H1 (cell line): ENCODE data around the gene TLK1. TPM values are rescaled to one million over a fixed set of nuclear protein-coding genes. Genes with fewer than 3 reads are reported as not detected.

ENCODE experiments used
- CTCF ChIA-PET: fragments of 300-600 bp; sonication (Branson Sonifier 250); formaldehyde crosslinking; loops from one replicate; lab custom pipeline; 2021; ENCODE audit not compliant: partially characterized antibody; lab: Charles Lee
- POLR2A ChIA-PET: fragments of 300-600 bp; sonication (Branson Sonifier 250); formaldehyde crosslinking; loops from one replicate; lab custom pipeline; 2021; ENCODE audit warnings: inconsistent platforms; ENCODE audit not compliant: partially characterized antibody; lab: Charles Lee
- DNase-seq, 2 experiments: peaks; one replicate each; pipeline versions ENCODE4 v3.0.0 to v3.0.0-alpha.2; 2010 to 2022; ENCODE audit warnings: low spot score in 2 of 2, low read depth in 1 of 2, mixed read lengths in 1 of 2
- FAIRE-seq: peaks from 2 replicates; lab custom pipeline; 2011; peaks lifted over from hg19 to GRCh38; lab: Jason Lieb, UNC
- H2AFZ ChIP-seq: 2 replicates; pipeline ENCODE4 v1.8.1; 2012; ENCODE audit warnings: low read length, inconsistent platforms
- H2AK5ac ChIP-seq: 2 replicates; pipeline ENCODE4 v1.6.1; 2013; ENCODE audit warnings: low read depth, low read length
- H2BK120ac ChIP-seq: replicated peaks from 2 replicates; pipeline ENCODE3; 2013; ENCODE audit warnings: low read depth, low read length, inconsistent platforms
- H2BK12ac ChIP-seq: 2 replicates; pipeline ENCODE4 v1.6.1; 2013; ENCODE audit warnings: low read depth, low read length
- H2BK15ac ChIP-seq: 2 replicates; pipeline ENCODE4 v1.6.1; 2013; ENCODE audit warnings: low read length
- H2BK20ac ChIP-seq: 2 replicates; pipeline ENCODE4 v1.6.1; 2013; ENCODE audit warnings: low read length
- H2BK5ac ChIP-seq: 2 replicates; pipeline ENCODE4 v1.6.1; 2013; ENCODE audit warnings: low read depth, low read length
- H3K14ac ChIP-seq: 2 replicates; pipeline ENCODE4 v1.6.1; 2013; ENCODE audit warnings: inconsistent platforms; ENCODE audit not compliant: insufficient read length
- H3K18ac ChIP-seq: 2 replicates; pipeline ENCODE4 v1.6.1; 2013; ENCODE audit warnings: low read length; ENCODE audit errors: extremely low read depth
- H3K23ac ChIP-seq: 2 replicates; pipeline ENCODE4 v1.6.1; 2013; ENCODE audit warnings: inconsistent platforms; ENCODE audit not compliant: insufficient read length
- H3K23me2 ChIP-seq: 2 replicates; pipeline ENCODE4 v1.6.1; 2013; ENCODE audit warnings: low read depth, low read length
- H3K27ac ChIP-seq: 2 replicates; pipeline ENCODE4 v1.6.1; 2011; ENCODE audit warnings: low read depth, low read length, inconsistent platforms
- H3K27me3 ChIP-seq, 4 experiments: replicated peaks in 1 of 4; 1 replicate in 1 of 4; 2 replicates in 3 of 4; pipeline versions ENCODE4 v1.6.1 to v1.8.1; 2011 to 2013; ENCODE audit warnings: low read length in 3 of 4, mild to moderate bottlenecking in 3 of 4, inconsistent platforms in 2 of 4, mixed read lengths in 2 of 4, moderate library complexity in 1 of 4; ENCODE audit not compliant: control insufficient read depth in 3 of 4, insufficient read depth in 3 of 4; ENCODE audit errors: extremely low read depth in 1 of 4
- H3K36me3 ChIP-seq, 4 experiments: 2 replicates each; pipeline versions ENCODE4 v1.6.1 to v1.8.1; 2011 to 2013; ENCODE audit warnings: mild to moderate bottlenecking in 4 of 4, low read length in 3 of 4, moderate library complexity in 2 of 4, control low read depth in 1 of 4, inconsistent platforms in 1 of 4; ENCODE audit not compliant: insufficient read depth in 4 of 4, control insufficient read depth in 2 of 4
- H3K4ac ChIP-seq: replicated peaks from 2 replicates; pipeline ENCODE3; 2013; ENCODE audit warnings: low read length, low read depth, mixed read lengths, inconsistent platforms; ENCODE audit not compliant: insufficient read length
- H3K4me1 ChIP-seq, 4 experiments: replicated peaks in 1 of 4; 1 replicate in 1 of 4; 2 replicates in 3 of 4; pipeline versions ENCODE4 v1.6.1 to v1.8.1; 2011 to 2013; ENCODE audit warnings: low read length in 3 of 4, inconsistent platforms in 2 of 4, mixed read lengths in 1 of 4; ENCODE audit not compliant: insufficient read depth in 4 of 4, control insufficient read depth in 3 of 4
- H3K4me2 ChIP-seq, 2 experiments: 2 replicates each; pipeline versions ENCODE4 v1.6.1 to v1.8.1; 2011 to 2013; ENCODE audit warnings: low read depth in 2 of 2, low read length in 2 of 2, control low read depth in 1 of 2, inconsistent platforms in 1 of 2, mild to moderate bottlenecking in 1 of 2; ENCODE audit not compliant: insufficient read depth in 1 of 2
- H3K4me3 ChIP-seq, 4 experiments: fragments of 200-600, 300-600 bp in 1 of 4; sonication (generic), shearing (Covaris generic), sonication (Bioruptor Twin) in 1 of 4; 2 replicates each; pipeline versions ENCODE4 v1.5.1 to v1.8.1; 2011 to 2016; ENCODE audit warnings: low read length in 4 of 4, low read depth in 3 of 4, control low read depth in 2 of 4, inconsistent platforms in 2 of 4, mild to moderate bottlenecking in 2 of 4, mixed read lengths in 1 of 4, moderate library complexity in 1 of 4; ENCODE audit not compliant: insufficient read depth in 2 of 4; ENCODE audit errors: extremely low read depth in 1 of 4
- H3K56ac ChIP-seq: replicated peaks from 2 replicates; pipeline ENCODE3; 2013; ENCODE audit warnings: low read depth, mild to moderate bottlenecking, mixed read lengths, low read length, inconsistent platforms; ENCODE audit not compliant: insufficient read length
- H3K79me1 ChIP-seq: 2 replicates; pipeline ENCODE4 v1.6.1; 2013; ENCODE audit warnings: low read depth, low read length, control low read depth
- H3K79me2 ChIP-seq, 2 experiments: 2 replicates each; pipeline versions ENCODE4 v1.6.1 to v1.8.1; 2012 to 2013; ENCODE audit warnings: low read length in 2 of 2, mild to moderate bottlenecking in 2 of 2, inconsistent platforms in 1 of 2; ENCODE audit not compliant: insufficient read depth in 2 of 2, control insufficient read depth in 1 of 2
- H3K9ac ChIP-seq, 4 experiments: replicated peaks in 1 of 4; 1 replicate in 1 of 4; 2 replicates in 3 of 4; pipeline versions ENCODE4 v1.6.1 to v1.8.1; 2011 to 2013; ENCODE audit warnings: low read depth in 3 of 4, low read length in 3 of 4, control low read depth in 2 of 4, mild to moderate bottlenecking in 2 of 4, moderate library complexity in 2 of 4, inconsistent platforms in 1 of 4; ENCODE audit errors: extremely low read depth in 1 of 4
- H3K9me3 ChIP-seq, 2 experiments: 2 replicates each; pipeline versions ENCODE4 v1.6.1 to v1.8.1; 2012 to 2013; ENCODE audit warnings: mild to moderate bottlenecking in 2 of 2, moderate library complexity in 2 of 2, control low read depth in 1 of 2, inconsistent platforms in 1 of 2, low read depth in 1 of 2, low read length in 1 of 2, mixed read lengths in 1 of 2; ENCODE audit not compliant: insufficient read depth in 2 of 2
- H4K20me1 ChIP-seq, 2 experiments: replicated peaks in 1 of 2; 2 replicates each; pipeline versions ENCODE3 to v1.8.1; 2011 to 2013; ENCODE audit warnings: inconsistent platforms in 2 of 2, low read length in 2 of 2, mild to moderate bottlenecking in 1 of 2; ENCODE audit not compliant: insufficient read depth in 2 of 2, control insufficient read depth in 1 of 2
- H4K5ac ChIP-seq: 2 replicates; pipeline ENCODE4 v1.6.1; 2013; ENCODE audit warnings: low read length, low read depth, mixed read lengths, inconsistent platforms; ENCODE audit not compliant: insufficient read length
- H4K8ac ChIP-seq: 2 replicates; pipeline ENCODE4 v1.8.0; 2013; ENCODE audit warnings: mild to moderate bottlenecking, moderate library complexity, low read length, inconsistent platforms; ENCODE audit not compliant: insufficient read depth; ENCODE audit errors: extremely low read depth
- H4K91ac ChIP-seq: replicated peaks from 2 replicates; pipeline ENCODE3; 2013; ENCODE audit warnings: low read length, mixed read lengths, inconsistent platforms; ENCODE audit not compliant: insufficient read length
- BCL11A ChIP-seq, 2 experiments: IDR thresholded peaks; one replicate each; pipeline ENCODE4 v1.6.1; 2011; ENCODE audit warnings: low read depth in 2 of 2, low read length in 2 of 2, mild to moderate bottlenecking in 2 of 2
- FOSL1 ChIP-seq: IDR thresholded peaks from 2 replicates; pipeline ENCODE4 v1.6.1; 2011; ENCODE audit warnings: mild to moderate bottlenecking, low read depth, low read length, moderate library complexity; ENCODE audit not compliant: insufficient read depth
- GTF2F1 ChIP-seq: IDR thresholded peaks from 2 replicates; pipeline ENCODE4 v1.6.1; 2012; ENCODE audit warnings: low read depth, low read length, improper control_type of control experiment, borderline replicate concordance
- KDM1A ChIP-seq: fragments of 200-600, 300-600 bp; sonication (generic); IDR thresholded peaks from 2 replicates; pipeline ENCODE4 v1.7.1; 2016; ENCODE audit warnings: mild to moderate bottlenecking, low read length, borderline replicate concordance
- MAFK ChIP-seq: IDR thresholded peaks from 2 replicates; pipeline ENCODE4 v1.6.1; 2012; ENCODE audit warnings: low read depth, mild to moderate bottlenecking, improper control_type of control experiment, low read length
- NRF1 ChIP-seq: IDR thresholded peaks from 2 replicates; pipeline ENCODE4 v1.6.1; 2011; ENCODE audit warnings: mild to moderate bottlenecking, low read depth, low read length, improper control_type of control experiment
- SP2 ChIP-seq: IDR thresholded peaks from 2 replicates; pipeline ENCODE4 v1.6.1; 2012; ENCODE audit warnings: mild to moderate bottlenecking, low read length, inconsistent platforms
- TEAD4 ChIP-seq: IDR thresholded peaks from 2 replicates; pipeline ENCODE4 v1.6.1; 2012; ENCODE audit warnings: low read depth, low read length, inconsistent platforms, mixed read lengths
- ZNF274 ChIP-seq: IDR thresholded peaks from 2 replicates; pipeline ENCODE4 v1.7.0; 2012; ENCODE audit warnings: low read length, borderline replicate concordance; ENCODE audit errors: extremely low read depth
- WGBS, 2 experiments: shearing (Covaris generic) in 1 of 2; methylation state at CpG; one replicate each; pipeline versions ENCODE4 v1.1.6 to v1.1.7; 2013 to 2015; ENCODE audit warnings: low lambda C conversion rate in 2 of 2, mixed read lengths in 2 of 2, inconsistent platforms in 1 of 2, low coverage in 1 of 2, missing lambda C conversion rate in 1 of 2; ENCODE audit not compliant: insufficient replicate concordance in 2 of 2, insufficient coverage in 1 of 2, insufficient read length in 1 of 2; ENCODE audit errors: extremely low coverage in 1 of 2, missing lambda C conversion rate in 1 of 2; 5-methylcytosine and 5-hydroxymethylcytosine counted together
- polyA plus RNA-seq, 7 experiments: library from polyadenylated mRNA; depleted of rRNA in 3 of 7; stranded (reverse) in 5 of 7; unstranded in 2 of 7; fragments of >200 nt in 5 of 7; fragments of 200-250 nt in 2 of 7; gene quantifications; 1 replicate in 5 of 7; 2 replicates in 1 of 7; 4 replicates in 1 of 7; pipeline versions ENCODE4 v1.2.1 to v1.2.3, GENCODE V29; 2011 to 2013; ENCODE audit warnings: missing spikeins in 2 of 7, mixed read lengths in 2 of 7
- total RNA-seq: library from RNA; stranded (reverse); fragmentation: NEBNext Ultra II Directional; extraction: Animal tissue kit (Norgen Biotek cat#: 25700); gene quantifications from 2 replicates; pipeline ENCODE4 v1.2.1, GENCODE V29; 2021

Gene TLK1
- total and polyA plus RNA-seq, 2 of the 8 experiments (the other 6 are each of a cell fraction or from before 2014, with no cell fraction given), result 11.2 to 102 TPM

DNA sequence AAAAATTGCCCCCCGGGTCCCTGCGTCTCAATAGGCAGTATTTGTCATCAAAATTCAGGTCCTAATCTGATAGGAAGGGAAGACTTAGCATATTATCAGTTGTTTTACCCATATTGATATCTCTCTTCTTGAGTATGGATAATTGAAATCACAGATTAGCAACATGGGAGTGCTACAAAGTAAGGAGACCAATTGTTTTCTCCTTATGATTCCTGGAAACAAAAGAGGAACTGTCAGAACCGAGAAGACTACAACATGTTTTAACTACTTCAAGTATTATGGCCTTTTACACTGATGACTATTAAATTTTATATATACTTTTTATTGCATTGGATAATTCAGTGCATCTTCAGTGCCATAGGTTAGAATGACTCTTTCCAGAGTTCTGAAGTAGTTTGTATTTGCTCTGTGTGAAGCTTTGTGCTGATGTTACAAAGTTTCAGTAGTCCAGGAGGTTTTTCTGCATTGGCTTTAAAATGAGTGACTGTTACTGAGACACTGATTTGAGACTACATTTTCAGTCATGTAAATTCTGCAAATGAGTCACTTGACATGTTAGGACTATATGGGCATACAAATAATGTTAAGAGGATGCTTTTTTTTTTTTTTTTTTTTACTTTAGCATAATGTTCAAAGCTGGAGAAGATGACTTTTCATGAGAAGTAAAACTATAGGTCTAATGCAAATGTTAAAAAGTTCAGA lies 19.7 kb upstream of the TLK1 start:
- no peak overlapping the region for H3K4me3 ChIP-seq
- WGBS, 2 experiments, result 94% methylated on average over 3 of the region's 3 CpGs; no CpG with 5 or more reads in 1 of the 2 experiments
- no peak overlapping the region for H3K27ac ChIP-seq
- TF ChIP-seq BCL11A (IDR thresholded peaks at IDR 0.05; ENCODE audit: low read depth in 2 of 2, low read length in 2 of 2) (no peak), SP2 (no peak), ZNF274 (no peak), KDM1A (no peak), TEAD4 (no peak), FOSL1 (no peak), GTF2F1 (no peak), MAFK (no peak), NRF1 (no peak)

More for the DNA sequence above, 19.7 kb upstream of the TLK1 start:
- H3K4ac ChIP-seq, result no peak overlapping the region
- H3K56ac ChIP-seq, result no peak overlapping the region
- no peak overlapping the region for H3K14ac ChIP-seq
- no peak overlapping the region for H3K23ac ChIP-seq
- no peaks in the 10 kb centered on the region for H3K9me3 ChIP-seq
- no peak overlapping the region for H2BK20ac ChIP-seq
- H3K4me1 ChIP-seq, result peaks cover 0 to 5% (median 0%) of the 10 kb centered on the region in 4 experiments; a peak in 1 of 7 replicates
- H3K79me1 ChIP-seq, result no peaks in the 10 kb centered on the region
- H3K79me2 ChIP-seq, result no peaks in the 10 kb centered on the region
- H3K9ac ChIP-seq, result no peak overlapping the region
- H4K20me1 ChIP-seq, result no peaks in the 10 kb centered on the region
- no peaks in the 10 kb centered on the region for H3K36me3 ChIP-seq
- H3K18ac ChIP-seq, result no peak overlapping the region
- H2BK15ac ChIP-seq, result no peak overlapping the region
- no peak overlapping the region for H2BK5ac ChIP-seq
- H2BK12ac ChIP-seq, result no peak overlapping the region
- no peak for FAIRE-seq
- no peak overlapping the region for H4K5ac ChIP-seq
- ChIA-PET POLR2A (no interaction called here), CTCF (interaction anchor here (1.0 to 1.6 kb wide), 3 partner anchors 9 to 74 kb away, joined by 3 to 5 read pairs (median 3); no protein-coding TSS in a partner anchor)
- H3K23me2 ChIP-seq, result no peaks in the 10 kb centered on the region
- H2AFZ ChIP-seq, result no peak overlapping the region
- H3K27me3 ChIP-seq, result no peaks in the 10 kb centered on the region
- no peak overlapping the region for H4K91ac ChIP-seq
- H4K8ac ChIP-seq, result no peak overlapping the region
- H3K4me2 ChIP-seq, result no peak overlapping the region
- H2AK5ac ChIP-seq, result no peak overlapping the region
- DNase-seq, result no peak
- H2BK120ac ChIP-seq, result no peak overlapping the region
